SHP77 (cell line): ENCODE results near the gene OR4M1.
A peak's percentile ranks its signal among the peaks of the same experiment; 100 is the strongest.
"Not testable (repeated sequence)": the region's sequence is repeated elsewhere in the genome, so short reads cannot be mapped to it uniquely, and the experiment has no call there.

ENCODE experiments used
- DNase-seq, 2 experiments: peaks; one replicate each; lab custom pipeline; 2025; lab: John Stamatoyannopoulos, UW

Gene OR4M1, protein sequence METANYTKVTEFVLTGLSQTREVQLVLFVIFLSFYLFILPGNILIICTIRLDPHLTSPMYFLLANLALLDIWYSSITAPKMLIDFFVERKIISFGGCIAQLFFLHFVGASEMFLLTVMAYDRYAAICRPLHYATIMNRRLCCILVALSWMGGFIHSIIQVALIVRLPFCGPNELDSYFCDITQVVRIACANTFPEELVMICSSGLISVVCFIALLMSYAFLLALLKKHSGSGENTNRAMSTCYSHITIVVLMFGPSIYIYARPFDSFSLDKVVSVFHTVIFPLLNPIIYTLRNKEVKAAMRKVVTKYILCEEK

GRCh38 chr14:19773204-19773603, at the start of gene OR4M1:
TSS of gene OR4M1 (plus strand) at chr14:19773504. CDS start at chr14:19780323, 6,819 bp downstream.
- not testable (repeated sequence) for DNase-seq

DNA sequence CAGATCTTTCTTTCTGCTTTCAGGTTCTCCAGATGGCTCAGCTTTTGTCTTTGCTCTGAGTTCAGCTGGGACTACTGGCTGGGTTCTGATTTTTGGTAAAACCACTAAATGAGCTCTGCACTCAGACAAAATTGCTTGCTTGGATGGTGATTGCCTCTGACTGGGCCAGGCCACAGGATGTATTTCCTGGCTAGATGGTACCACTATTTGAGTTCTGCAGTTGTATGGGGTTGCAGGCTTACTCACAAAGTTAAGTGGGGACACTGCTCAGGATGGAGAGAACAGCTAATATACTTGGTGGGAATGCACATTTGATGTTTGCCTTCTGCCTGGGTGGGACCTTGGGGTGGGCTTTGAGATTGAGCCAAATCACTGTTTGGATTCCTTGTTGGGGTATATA, 43.9 kb upstream of the OR4M1 start:
- DNase-seq = no peak

- no peak for DNase-seq
These were observed 43.5 kb upstream of the OR4M1 start for GRCh38 chr14:19729763-19730162.

DNA sequence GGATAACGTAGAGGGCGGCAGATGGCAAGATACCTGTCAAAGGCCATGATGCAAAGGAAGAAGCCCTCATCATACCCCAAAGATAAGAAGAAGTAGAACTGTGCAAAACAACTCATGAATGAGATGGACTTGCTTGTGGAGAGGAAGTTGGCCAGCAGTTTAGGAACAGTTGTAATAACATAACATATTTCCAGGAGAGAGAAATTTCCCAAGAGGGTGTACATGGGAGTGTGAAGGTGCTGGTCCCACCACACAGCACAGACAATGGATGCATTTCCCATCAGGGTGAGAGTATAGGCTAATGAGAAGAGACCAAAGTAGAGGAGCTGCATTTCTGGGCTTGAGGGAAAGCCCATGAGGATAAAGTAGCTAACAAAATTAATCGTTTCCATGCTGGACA, 39.4 kb upstream of the OR4M1 start:
- DNase-seq = not testable (repeated sequence)

DNA sequence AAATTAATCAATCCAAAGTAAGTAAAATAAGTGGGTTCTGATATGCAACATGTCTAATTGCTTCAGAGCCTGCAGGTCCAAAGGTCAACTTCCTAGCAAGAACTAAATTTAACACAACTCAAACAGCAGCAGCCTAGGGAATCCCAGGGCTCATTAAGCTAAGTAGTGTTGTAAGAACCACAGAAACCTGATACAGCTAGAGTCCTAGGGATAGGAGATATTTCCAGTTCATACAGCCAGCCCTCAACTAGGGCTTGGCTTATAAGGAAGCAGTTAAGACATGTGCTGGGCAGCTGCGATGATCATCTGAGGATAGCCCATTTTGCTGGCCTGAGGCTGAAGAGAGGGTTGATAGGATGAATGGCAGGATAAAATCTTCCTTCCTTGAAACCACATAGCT, 30.0 kb upstream of the OR4M1 start, which contains the start of gene OR4Q3:
TSS of gene OR4Q3 (plus strand) at position 316 of the 400 bp plus-strand sequence.
- no peak for DNase-seq

- DNase-seq = not testable (repeated sequence)
These were observed 21.0 kb upstream of the OR4M1 start for GRCh38 chr14:19752316-19752715.

GRCh38 chr14:19754172-19754571, 19.1 kb upstream of the OR4M1 start:
- no peak for DNase-seq

- not testable (repeated sequence) for DNase-seq
These were observed 1.8 kb upstream of the OR4M1 start for GRCh38 chr14:19771491-19771890.

DNA sequence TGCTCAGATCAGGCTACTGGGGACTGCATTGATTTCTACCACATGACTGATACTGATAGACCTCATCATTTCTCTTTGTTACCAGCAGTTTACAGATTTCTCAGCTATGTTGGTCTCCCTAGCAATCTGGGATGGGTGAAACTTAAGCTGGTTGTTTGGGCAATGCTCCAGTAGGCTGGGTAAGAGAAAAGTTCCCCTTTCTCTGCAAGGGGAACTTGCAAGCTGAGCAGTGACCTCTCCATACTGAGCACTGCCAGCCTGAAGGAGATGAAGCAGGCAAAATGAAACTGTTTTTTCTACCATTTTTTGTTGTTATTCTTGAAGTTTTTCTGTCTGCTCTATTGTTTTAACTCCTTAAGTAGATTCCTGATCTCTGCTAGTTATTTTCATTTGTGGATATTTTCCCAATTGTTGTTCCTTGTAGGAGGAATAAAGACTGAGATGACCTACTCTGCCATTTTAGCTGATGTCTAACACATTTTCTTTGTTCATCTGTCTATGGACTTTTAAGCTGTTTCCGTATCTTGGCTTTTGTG, 1.3 kb upstream of the OR4M1 start:
- DNase-seq = no peak

DNA sequence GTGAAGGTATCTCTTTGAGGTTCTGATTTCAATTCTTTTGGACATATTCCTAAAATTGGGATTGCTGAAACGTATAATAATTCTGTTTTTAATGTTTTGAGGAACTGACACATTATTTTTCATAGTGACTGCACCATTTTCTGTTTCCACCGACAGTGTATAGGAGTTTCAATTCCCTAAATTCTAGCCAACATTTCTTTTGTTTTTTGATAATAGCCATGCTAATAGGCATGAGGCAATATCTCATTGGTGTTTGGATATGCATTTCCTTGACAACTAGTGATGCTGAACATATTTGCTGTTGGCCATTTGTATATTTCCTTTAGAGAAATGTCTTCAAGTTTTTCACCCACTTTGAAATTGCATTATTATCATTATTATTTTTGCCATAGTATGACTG, 850 bp upstream of the OR4M1 start:
- not testable (repeated sequence) for DNase-seq

DNA sequence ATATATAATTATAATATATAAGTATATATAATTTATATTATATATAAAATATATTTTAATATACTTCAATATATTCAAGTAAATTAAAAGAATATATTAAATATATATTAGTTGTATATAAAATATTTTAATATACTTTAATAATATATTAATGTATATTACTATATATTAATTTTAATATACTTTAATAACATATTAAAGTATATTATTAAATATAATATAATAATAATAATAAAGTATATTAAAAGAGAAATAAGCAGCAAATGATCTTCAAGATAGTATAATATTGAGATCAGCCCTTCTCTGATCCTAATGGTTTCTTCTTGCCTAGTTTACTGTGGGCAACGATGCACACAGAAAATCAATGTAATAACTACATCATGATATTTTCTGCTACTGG, 2.3 kb downstream of the OR4M1 start:
- no peak for DNase-seq

- not testable (repeated sequence) for DNase-seq
These were observed 12.5 kb downstream of the OR4M1 start for GRCh38 chr14:19785848-19786247.

- DNase-seq = not testable (repeated sequence)
These were observed 14.0 kb downstream of the OR4M1 start for GRCh38 chr14:19787318-19787717.

GRCh38 chr14:19788150-19788549, 14.8 kb downstream of the OR4M1 start:
- not testable (repeated sequence) for DNase-seq

GRCh38 chr14:19796520-19797108, 23.3 kb downstream of the OR4M1 start:
- DNase-seq = peak in 1 of 2 experiments; percentile 10

DNA sequence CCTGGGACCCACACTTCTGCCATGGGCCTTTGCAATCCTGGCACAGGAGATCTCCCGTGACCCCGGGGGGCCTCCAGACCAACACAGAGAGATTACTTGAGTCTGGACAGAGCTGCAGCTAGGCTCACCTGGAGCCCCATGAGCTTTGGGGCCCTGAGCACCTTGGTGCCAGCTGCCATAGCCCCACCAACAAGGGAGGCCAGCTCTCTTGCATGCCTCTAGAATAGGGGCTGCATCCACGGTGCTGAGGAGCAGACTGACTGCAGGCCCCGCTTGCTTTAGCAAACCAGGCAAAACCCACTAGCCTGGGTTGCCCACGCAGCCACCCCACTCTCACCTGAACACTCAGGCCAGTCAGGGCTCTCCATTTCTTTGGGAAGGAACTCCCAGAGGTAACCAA, 26.6 kb downstream of the OR4M1 start:
- no peak for DNase-seq

- peak; percentile 75 to 82 for DNase-seq
These were observed 27.2 kb downstream of the OR4M1 start for GRCh38 chr14:19800282-19801117.

DNA sequence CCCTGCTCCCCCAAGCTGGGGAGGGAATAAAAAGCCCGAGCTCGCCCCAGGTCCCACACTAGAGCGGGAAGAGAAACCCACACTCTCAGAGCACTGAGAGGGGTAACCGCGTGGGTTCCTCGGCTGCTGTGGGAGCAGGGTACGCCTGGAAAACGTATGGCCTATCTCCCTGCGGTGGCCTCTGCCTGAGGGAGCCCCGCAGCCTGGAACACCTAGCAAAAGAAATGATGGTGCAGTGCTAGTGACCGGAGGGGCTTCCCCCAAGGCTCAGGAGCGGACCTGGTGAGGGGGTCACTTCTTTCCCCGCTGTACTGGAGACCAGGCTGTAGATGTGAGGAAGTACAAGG, 27.8 kb downstream of the OR4M1 start:
- DNase-seq = no peak

DNA sequence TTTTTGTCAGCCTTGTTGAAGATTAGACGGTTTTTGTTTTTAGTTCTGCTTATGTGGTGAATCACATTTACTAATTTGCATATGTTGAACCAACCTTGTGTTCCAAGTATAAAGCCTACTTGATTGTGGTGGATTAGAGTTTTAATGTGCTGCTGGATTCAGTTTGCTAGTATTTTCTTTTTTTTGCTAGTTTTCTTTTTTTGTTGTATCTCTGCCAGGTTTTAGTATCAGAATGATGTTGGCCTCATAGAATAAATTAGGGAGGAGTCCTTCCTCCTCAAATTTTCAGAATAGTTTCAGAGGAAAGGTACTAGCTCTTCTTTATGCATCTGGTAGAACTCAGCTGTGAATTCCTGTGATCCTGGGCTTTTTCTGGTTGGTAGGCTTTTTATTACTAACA, 30.2 kb downstream of the OR4M1 start, which contains the start of gene OR4N2:
TSS of gene OR4N2 (plus strand) at position 301 of the 400 bp plus-strand sequence. CDS start 23,679 bp downstream, outside the sequence.
- not testable (repeated sequence) for DNase-seq

DNA sequence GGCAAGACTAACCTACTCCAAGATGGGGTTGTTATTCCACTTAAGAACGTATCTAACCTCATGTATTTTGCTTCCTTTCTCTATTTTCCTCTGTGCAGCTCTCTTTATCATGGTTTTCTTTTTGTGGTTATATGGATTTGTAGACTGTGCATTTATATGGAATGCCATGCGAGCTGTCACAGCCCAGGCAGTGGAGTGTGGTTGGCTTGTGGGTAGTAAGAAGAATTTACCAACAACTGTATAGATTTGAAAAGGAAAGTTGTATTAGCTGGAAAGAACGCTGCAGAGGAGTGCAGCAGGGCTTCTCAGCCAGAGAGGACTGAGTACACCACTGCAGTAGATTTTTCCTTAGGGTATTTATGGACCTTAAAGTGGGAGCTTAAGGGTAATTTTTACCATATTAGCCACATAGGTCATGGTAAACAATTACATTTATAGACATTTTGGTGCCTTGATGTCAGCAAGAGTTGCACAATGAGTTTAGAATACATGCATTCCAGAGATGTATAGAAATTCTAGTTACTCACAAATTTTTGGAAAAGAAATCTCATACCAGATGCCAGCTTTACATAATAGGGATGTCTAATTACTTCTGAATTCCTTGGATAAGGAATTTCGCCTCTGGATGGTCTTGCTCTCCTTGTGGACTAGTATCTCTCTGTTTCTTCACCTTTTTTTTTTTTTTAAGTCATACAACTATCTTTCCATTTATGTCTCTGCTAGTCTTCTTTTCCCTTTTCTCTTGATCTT, 40.0 kb downstream of the OR4M1 start:
- not testable (repeated sequence) for DNase-seq

DNA sequence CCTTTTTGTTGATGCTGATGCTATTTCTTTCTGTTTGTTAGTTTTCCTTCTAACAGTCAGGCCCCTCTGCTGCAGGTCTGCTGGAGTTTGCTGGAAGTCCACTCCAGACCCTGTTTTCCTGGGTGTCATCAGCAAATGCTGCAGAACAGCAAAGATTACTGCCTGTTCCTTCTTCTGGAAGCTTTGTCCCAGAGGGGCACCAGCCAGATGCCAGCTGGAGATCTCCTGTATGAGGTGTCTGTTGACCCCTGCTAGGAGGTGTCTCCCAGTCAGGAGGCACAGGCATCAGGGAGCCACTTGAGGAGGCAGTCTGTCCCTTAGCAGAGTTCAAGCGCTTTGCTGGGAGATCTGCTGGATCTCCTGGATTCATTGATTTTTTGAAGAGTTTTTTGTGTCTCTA, 46.6 kb downstream of the OR4M1 start:
- DNase-seq = not testable (repeated sequence)

DNA sequence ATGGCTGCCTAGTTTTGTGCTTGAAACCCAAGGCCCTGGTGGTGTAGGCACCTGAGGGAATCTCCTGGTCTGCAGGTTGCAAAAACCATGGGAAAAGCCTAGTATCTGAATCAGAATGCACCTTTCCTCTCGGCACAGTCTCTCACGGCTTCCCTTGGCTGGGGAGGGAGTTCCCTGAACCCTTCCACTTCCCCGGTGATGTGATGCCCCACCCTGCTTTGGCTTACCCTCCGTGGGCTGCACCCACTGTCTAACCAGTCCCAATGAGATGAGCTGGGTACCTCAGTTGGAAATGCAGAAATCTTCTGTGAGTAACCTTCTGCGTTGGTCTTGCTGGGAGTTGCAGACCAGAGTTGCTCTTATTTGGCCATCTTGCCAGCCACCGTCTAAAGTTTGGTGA, 47.7 kb downstream of the OR4M1 start:
- DNase-seq = not testable (repeated sequence)
